IMR-90 (cell line): ENCODE data around the gene MAGEF1.
A peak's percentile ranks its signal among the peaks of the same experiment; 100 is the strongest.

Experiments
- BHLHE40 ChIP-seq: fragments of 150-350 bp; IDR thresholded peaks from 2 replicates; pipeline ENCODE4 v1.6.1; 2016; ENCODE audit warnings: mild to moderate bottlenecking, low read depth, low read length
- CEBPB ChIP-seq: IDR thresholded peaks from 2 replicates; pipeline ENCODE4 v1.6.1; 2012; ENCODE audit warnings: low read depth, low read length, improper control_type of control experiment
- CHD1 ChIP-seq: IDR thresholded peaks from 2 replicates; pipeline ENCODE4 v1.6.1; 2012; ENCODE audit warnings: low read depth, low read length, improper control_type of control experiment
- CTCF ChIP-seq: conservative IDR thresholded peaks from 2 replicates; pipeline ENCODE4 v1.5.1; 2012; ENCODE audit warnings: mild to moderate bottlenecking, low read depth, low read length, improper control_type of control experiment
- ELK1 ChIP-seq: fragments of 150-350 bp; IDR thresholded peaks from 2 replicates; pipeline ENCODE4 v1.6.1; 2016; ENCODE audit warnings: low read depth, mild to moderate bottlenecking, low read length, moderate library complexity, borderline replicate concordance
- MAFK ChIP-seq: IDR thresholded peaks from 2 replicates; pipeline ENCODE4 v1.6.1; 2012; ENCODE audit warnings: low read depth, low read length, improper control_type of control experiment
- MXI1 ChIP-seq: IDR thresholded peaks from 2 replicates; pipeline ENCODE4 v1.6.1; 2012; ENCODE audit warnings: low read depth, mild to moderate bottlenecking, low read length, moderate library complexity, borderline replicate concordance
- NFE2L2 ChIP-seq: fragments of 150-350 bp; IDR thresholded peaks from 2 replicates; pipeline ENCODE4 v1.6.1; 2016; ENCODE audit warnings: low read depth, mild to moderate bottlenecking, low read length
- POLR2A ChIP-seq: IDR thresholded peaks from 2 replicates; pipeline ENCODE4 v1.6.1; 2012; ENCODE audit warnings: mild to moderate bottlenecking, low read depth, low read length
- RAD21 ChIP-seq: IDR thresholded peaks from 2 replicates; pipeline ENCODE4 v1.6.1; 2012; ENCODE audit warnings: low read length, improper control_type of control experiment
- RCOR1 ChIP-seq: IDR thresholded peaks from 2 replicates; pipeline ENCODE4 v1.6.1; 2012; ENCODE audit warnings: mild to moderate bottlenecking, low read length, improper control_type of control experiment; ENCODE audit not compliant: insufficient replicate concordance
- RFX5 ChIP-seq: IDR thresholded peaks from 2 replicates; pipeline ENCODE4 v1.8.0; 2012; ENCODE audit warnings: low read depth, mild to moderate bottlenecking, low read length, moderate library complexity
- SMC3 ChIP-seq: fragments of 150-350 bp; IDR thresholded peaks from 2 replicates; pipeline ENCODE4 v1.6.1; 2016; ENCODE audit warnings: low read depth, mild to moderate bottlenecking, antibody characterized with exemption, low read length, moderate library complexity
- USF2 ChIP-seq: fragments of 150-350 bp; IDR thresholded peaks from 2 replicates; pipeline ENCODE4 v1.6.1; 2017; ENCODE audit warnings: mild to moderate bottlenecking, antibody characterized with exemption, low read length, low read depth

GRCh38 chr3:184677344-184678316, 34.2 kb downstream of the MAGEF1 start:
- no peak for TF ChIP-seq CTCF
- TF ChIP-seq SMC3 = no peak
- no peak for TF ChIP-seq POLR2A
- TF ChIP-seq MAFK = no peak
- TF ChIP-seq CEBPB = 0 out of 2 replicates have a peak, but pooled peaks have one; percentile 16
- no peak for TF ChIP-seq ELK1
- TF ChIP-seq USF2 = no peak
- TF ChIP-seq RCOR1 = no peak
- no peak for TF ChIP-seq CHD1
- TF ChIP-seq MXI1 = no peak
- TF ChIP-seq RAD21 = no peak
- no peak for TF ChIP-seq RFX5
- no peak for TF ChIP-seq NFE2L2
- TF ChIP-seq BHLHE40 = no peak
